Hematopoietic multipotent progenitor cell treated with erythropoietin and hydrocortisone succinate and interleukin-3 and kit ligand, for 6 days (in vitro differentiated cells): ENCODE results near the gene RGS14.

Experiments used
- DNase-seq: peaks from one replicate; pipeline ENCODE4 v3.0.0-alpha.2; 2015

RGS14 gene

GRCh38 chr5:177357459-177358351 lies at the start of gene RGS14:
Gene RGS14 (plus strand): TSS chr5:177357924. CDS start chr5:177358025, 101 bp downstream.
- DNase-seq, result peak; percentile 95

- DNase-seq, result no peak
Observed at GRCh38 chr5:177308740-177309139, 49.0 kb upstream of the RGS14 start.

- peak; percentile 86 for DNase-seq
Observed at GRCh38 chr5:177309351-177310191, 48.2 kb upstream of the RGS14 start.

GRCh38 chr5:177310332-177310731 lies 47.4 kb upstream of the RGS14 start:
- DNase-seq, result no peak

- peak; percentile 81 for DNase-seq
Observed at GRCh38 chr5:177310757-177311391, 46.9 kb upstream of the RGS14 start.

- DNase-seq, result no peak
Observed at GRCh38 chr5:177311392-177311722, 46.4 kb upstream of the RGS14 start.

- peak; percentile 99 for DNase-seq
Observed at GRCh38 chr5:177311723-177312648, 45.7 kb upstream of the RGS14 start, which contains the start of gene MXD3. Gene MXD3 (minus strand): TSS chr5:177311898. CDS start chr5:177311830, 68 bp downstream.

GRCh38 chr5:177312649-177313181 lies 45.0 kb upstream of the RGS14 start:
- DNase-seq, result peak; percentile 79

GRCh38 chr5:177313561-177314259 lies 44.0 kb upstream of the RGS14 start:
- no peak for DNase-seq

GRCh38 chr5:177314376-177315342 lies 43.1 kb upstream of the RGS14 start:
- DNase-seq, result no peak

GRCh38 chr5:177315411-177315810 lies 42.3 kb upstream of the RGS14 start:
- DNase-seq, result no peak

- peak; percentile 58 for DNase-seq
Observed at GRCh38 chr5:177316005-177316404, 41.7 kb upstream of the RGS14 start.

- peak; percentile 88 for DNase-seq
Observed at GRCh38 chr5:177317959-177318377, 39.8 kb upstream of the RGS14 start.

GRCh38 chr5:177319913-177320588 lies 37.7 kb upstream of the RGS14 start:
- no peak for DNase-seq

GRCh38 chr5:177320879-177321278 lies 36.8 kb upstream of the RGS14 start:
- peak; percentile 65 for DNase-seq

- DNase-seq, result no peak
Observed at GRCh38 chr5:177325868-177326381, 31.8 kb upstream of the RGS14 start.

- DNase-seq, result peak; percentile 60
Observed at GRCh38 chr5:177327539-177328522, 29.9 kb upstream of the RGS14 start.
